ENCODE results near the gene GHR. TPM values are rescaled to one million over a fixed set of nuclear protein-coding genes. Genes with fewer than 3 reads are reported as not detected.

The GHR gene
- polyA plus RNA-seq, 3 donors = not detected

GRCh38 chr5:42545038-42545437, 121.8 kb downstream of the GHR start:
- Histone ChIP-seq H3K9me3 (replicated peaks in 1 of 2; ENCODE audit: control insufficient read depth in 1 of 2, insufficient read depth in 1 of 2, low read length in 2 of 2) (peaks cover 4 to 13% of the 10 kb centered on the region in 2 donors), H2AFZ (ENCODE audit: insufficient read depth, low read depth, low read length, poor library complexity, severe bottlenecking) (no peak overlapping the region), H3K36me3 (replicated peaks in 1 of 2; ENCODE audit: control insufficient read depth in 1 of 2, insufficient read depth in 2 of 2, low read length in 2 of 2) (no peaks in the 10 kb centered on the region), H3K9ac (ENCODE audit: insufficient read depth, low read length, poor library complexity, severe bottlenecking) (no peak overlapping the region), H3K4me2 (replicated peaks; ENCODE audit: extremely low read depth, low read length, poor library complexity, severe bottlenecking) (no peak overlapping the region), H4K20me1 (ENCODE audit: insufficient read depth, low read length) (no peaks in the 10 kb centered on the region), H3K27ac (ENCODE audit: low read depth in 1 of 2, low read length in 2 of 2) (no peak overlapping the region), H3K4me1 (ENCODE audit: control insufficient read depth in 1 of 2, insufficient read depth in 2 of 2, low read length in 2 of 2) (no peaks in the 10 kb centered on the region), H3K79me2 (ENCODE audit: insufficient read depth, low read length) (no peaks in the 10 kb centered on the region), H3K4me3 (replicated peaks in 1 of 3; ENCODE audit: low read depth in 2 of 3, low read length in 3 of 3) (no peak overlapping the region), H3K27me3 (ENCODE audit: control insufficient read depth in 2 of 2, insufficient read depth in 2 of 2, low read length in 2 of 2) (no peaks in the 10 kb centered on the region)
- Mint-ChIP-seq H3K9me3 (peaks cover under 1 to 11% (median 8%) of the 10 kb centered on the region in 7 donors), H3K27ac (no peak overlapping the region), H3K4me3 (no peak overlapping the region), H3K27me3 (ENCODE audit: low read depth in 3 of 3) (peaks cover 0 to 2% (median 0%) of the 10 kb centered on the region in 3 donors), H3K36me3 (no peaks in the 10 kb centered on the region), H3K4me1 (no peaks in the 10 kb centered on the region)
- no CpG with 5 or more reads among the region's 3 CpGs for WGBS (ENCODE audit: insufficient coverage)
- no peak for DNase-seq
- intact Hi-C loops (cut with micrococcal nuclease) = no loop called here
- no peak for TF ChIP-seq CTCF (IDR thresholded peaks at IDR 0.05)

GRCh38 chr5:42547141-42547540, 123.9 kb downstream of the GHR start:
- DNase-seq = no peak
- H3K79me2 ChIP-seq (ENCODE audit: insufficient read depth, low read length) = no peaks in the 10 kb centered on the region
- H3K27me3 ChIP-seq (ENCODE audit: control insufficient read depth in 2 of 2, insufficient read depth in 2 of 2, low read length in 2 of 2) = no peaks in the 10 kb centered on the region
- no peak overlapping the region for H3K27ac ChIP-seq (ENCODE audit: low read depth in 1 of 2, low read length in 2 of 2)
- Mint-ChIP-seq H3K27me3 (ENCODE audit: low read depth in 3 of 3) (no peaks in the 10 kb centered on the region), H3K4me3 (no peak overlapping the region), H3K4me1 (no peaks in the 10 kb centered on the region), H3K36me3 (no peaks in the 10 kb centered on the region), H3K9me3 (peaks cover 0 to 4% (median 0%) of the 10 kb centered on the region in 7 donors), H3K27ac (no peak overlapping the region)
- H3K9ac ChIP-seq (ENCODE audit: insufficient read depth, low read length, poor library complexity, severe bottlenecking) = no peak overlapping the region
- no peak overlapping the region for H2AFZ ChIP-seq (ENCODE audit: insufficient read depth, low read depth, low read length, poor library complexity, severe bottlenecking)
- intact Hi-C loops (cut with micrococcal nuclease) = no loop called here
- H3K9me3 ChIP-seq (replicated peaks in 1 of 2; ENCODE audit: control insufficient read depth in 1 of 2, insufficient read depth in 1 of 2, low read length in 2 of 2) = no peaks in the 10 kb centered on the region
- no peak overlapping the region for H3K4me3 ChIP-seq (replicated peaks in 1 of 3; ENCODE audit: low read depth in 2 of 3, low read length in 3 of 3)
- no peaks in the 10 kb centered on the region for H3K4me1 ChIP-seq (ENCODE audit: control insufficient read depth in 1 of 2, insufficient read depth in 2 of 2, low read length in 2 of 2)
- no peak for TF ChIP-seq CTCF (IDR thresholded peaks at IDR 0.05)
- H3K4me2 ChIP-seq (replicated peaks; ENCODE audit: extremely low read depth, low read length, poor library complexity, severe bottlenecking) = no peak overlapping the region
- no peaks in the 10 kb centered on the region for H4K20me1 ChIP-seq (ENCODE audit: insufficient read depth, low read length)
- no peaks in the 10 kb centered on the region for H3K36me3 ChIP-seq (replicated peaks in 1 of 2; ENCODE audit: control insufficient read depth in 1 of 2, insufficient read depth in 2 of 2, low read length in 2 of 2)
- no CpG with 5 or more reads among the region's 2 CpGs for WGBS (ENCODE audit: insufficient coverage)
